HTERT RPE-1 (cell line): ENCODE data around the gene LAMA2.

ENCODE experiments used
- in situ Hi-C: fragments of 300-500 bp; cut with MboI; formaldehyde crosslinking; loops from 4 replicates; pipeline ENCODE4 v1.14.3; 2020; ENCODE audit warnings: low sequenced_read_pairs

LAMA2 gene

DNA sequence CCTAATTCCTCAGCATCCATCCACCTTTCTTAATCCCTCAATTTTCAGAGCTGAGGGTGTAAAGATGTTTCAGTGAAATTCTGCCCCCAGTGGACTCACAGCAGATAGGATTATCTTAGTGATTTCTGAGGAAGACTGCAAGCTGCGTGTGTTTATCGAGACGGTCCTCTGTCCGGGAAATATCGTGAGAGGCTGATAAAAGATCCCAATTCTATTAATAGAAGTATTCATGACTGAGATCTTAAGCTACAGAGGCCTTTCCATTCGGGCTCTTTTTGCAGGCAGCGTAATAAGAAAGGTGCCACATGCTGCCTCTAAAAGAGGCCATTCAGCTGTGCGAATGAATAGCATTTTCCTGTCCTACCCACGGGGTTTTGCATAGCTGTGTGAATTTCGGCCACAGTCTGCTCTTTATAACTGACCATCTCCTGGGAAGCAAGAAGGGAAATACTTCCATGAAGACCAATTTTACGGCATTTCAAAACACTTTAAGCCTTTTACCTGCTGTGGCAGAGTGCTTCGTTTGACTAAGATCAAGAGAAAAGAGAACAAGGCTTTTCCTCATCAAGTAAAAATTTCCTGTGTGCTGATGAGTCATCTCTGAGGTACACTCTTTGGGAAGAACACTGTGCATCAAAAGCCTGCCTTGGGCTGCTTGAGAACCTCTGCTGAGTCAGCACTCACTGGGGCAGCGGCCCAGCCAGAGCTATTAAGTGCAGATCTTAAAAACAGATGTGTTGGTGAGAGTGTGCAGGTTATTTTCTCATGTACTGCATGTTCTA is 618.2 kb downstream of the LAMA2 start:
- in situ Hi-C loops: no loop called here

GRCh38 chr6:129501740-129502660 is 619.1 kb downstream of the LAMA2 start:
- in situ Hi-C loops: no loop called here

- in situ Hi-C loops: no loop called here
Measured at GRCh38 chr6:129504456-129504855, 621.5 kb downstream of the LAMA2 start.

- in situ Hi-C loops: no loop called here
Measured at GRCh38 chr6:129507059-129507807, 624.3 kb downstream of the LAMA2 start.

- in situ Hi-C loops: no loop called here
Measured at GRCh38 chr6:129507846-129508245, 624.9 kb downstream of the LAMA2 start.

GRCh38 chr6:129508477-129509145 is 625.7 kb downstream of the LAMA2 start:
- in situ Hi-C loops: no loop called here

- in situ Hi-C loops: no loop called here
Measured at GRCh38 chr6:129510950-129511349, 628.0 kb downstream of the LAMA2 start.

DNA sequence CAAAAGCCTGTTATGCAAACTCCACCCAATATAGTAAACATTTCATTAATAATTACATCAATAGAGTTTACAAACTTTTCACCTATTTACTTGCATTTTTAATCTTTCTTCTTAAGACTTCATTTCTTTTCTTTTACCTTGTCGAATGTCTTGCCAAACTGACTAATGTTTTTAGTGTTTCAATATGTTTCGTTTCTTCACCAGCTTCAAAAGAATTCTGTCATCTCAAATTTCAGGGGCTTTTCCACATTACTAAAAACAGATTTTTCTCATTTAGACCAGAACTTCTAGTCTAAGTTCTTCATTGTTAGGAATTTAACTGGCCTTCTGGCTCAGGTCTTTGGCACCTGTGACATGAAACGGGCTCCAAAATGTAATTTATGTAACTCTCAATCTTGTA is 630.5 kb downstream of the LAMA2 start:
- in situ Hi-C loops: no loop called here

DNA sequence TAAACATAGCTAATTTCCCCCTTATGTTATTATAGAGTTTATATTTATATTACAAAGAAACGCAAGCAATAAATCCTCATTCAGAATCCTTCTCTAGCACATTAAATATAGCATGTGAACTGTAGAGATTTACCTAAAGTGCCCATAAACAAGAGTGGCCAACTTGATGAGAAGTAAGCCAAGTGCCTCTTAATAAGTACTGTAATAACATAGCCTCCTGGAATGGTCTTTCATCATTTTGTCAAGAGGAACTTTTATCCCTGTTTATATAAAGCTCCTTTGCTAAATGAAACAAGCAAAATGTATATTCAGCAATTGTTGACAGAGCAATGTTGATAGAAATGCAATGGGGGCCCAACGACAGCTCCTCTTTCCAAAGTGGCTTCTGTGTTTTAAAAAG is 632.1 kb downstream of the LAMA2 start:
- in situ Hi-C loops: no loop called here

DNA sequence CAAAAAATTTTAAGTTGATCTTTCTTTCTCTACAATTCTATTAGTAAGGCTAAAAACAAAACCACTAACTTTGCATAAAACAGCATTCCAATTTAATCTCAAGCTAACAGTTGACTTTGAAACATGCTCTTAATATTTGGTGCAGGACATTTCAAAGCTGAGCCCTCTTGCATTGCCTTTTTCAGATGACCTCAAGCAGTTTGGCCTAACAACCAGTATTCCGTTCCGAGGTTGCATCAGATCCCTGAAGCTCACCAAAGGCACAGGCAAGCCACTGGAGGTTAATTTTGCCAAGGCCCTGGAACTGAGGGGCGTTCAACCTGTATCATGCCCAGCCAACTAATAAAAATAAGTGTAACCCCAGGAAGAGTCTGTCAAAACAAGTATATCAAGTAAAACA is 633.1 kb downstream of the LAMA2 start:
- in situ Hi-C loops: no loop called here

GRCh38 chr6:129516787-129517186 is 633.8 kb downstream of the LAMA2 start:
- in situ Hi-C loops: no loop called here

GRCh38 chr6:129517288-129517687 is 634.4 kb downstream of the LAMA2 start:
- in situ Hi-C loops: no loop called here

- in situ Hi-C loops: no loop called here
Measured at GRCh38 chr6:129519750-129520149, 636.8 kb downstream of the LAMA2 start.

DNA sequence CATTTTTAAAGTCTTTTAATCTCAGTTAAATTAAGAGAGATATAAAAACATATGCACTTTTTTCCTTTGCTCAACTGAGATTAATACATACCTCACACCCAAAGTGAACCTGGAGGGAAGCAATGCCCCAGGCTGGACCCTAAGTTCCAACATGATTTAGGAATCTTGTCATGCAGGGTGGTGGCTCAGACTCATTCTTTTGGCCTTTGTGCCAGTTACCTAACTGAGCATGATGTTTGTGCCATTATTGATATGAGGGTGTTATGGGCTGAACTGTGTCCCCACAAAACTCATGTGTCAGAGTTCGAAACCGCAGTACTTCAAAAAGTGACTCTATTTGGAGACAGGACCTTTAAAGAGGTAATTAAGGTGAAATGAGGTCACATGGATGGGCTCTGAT is 639.0 kb downstream of the LAMA2 start:
- in situ Hi-C loops: no loop called here

GRCh38 chr6:129523816-129524215 is 640.9 kb downstream of the LAMA2 start:
- in situ Hi-C loops: no loop called here

- in situ Hi-C loops: no loop called here
Measured at GRCh38 chr6:129525055-129525454, 642.1 kb downstream of the LAMA2 start.

- in situ Hi-C loops: no loop called here
Measured at GRCh38 chr6:129534926-129535325, 652.0 kb downstream of the LAMA2 start.

DNA sequence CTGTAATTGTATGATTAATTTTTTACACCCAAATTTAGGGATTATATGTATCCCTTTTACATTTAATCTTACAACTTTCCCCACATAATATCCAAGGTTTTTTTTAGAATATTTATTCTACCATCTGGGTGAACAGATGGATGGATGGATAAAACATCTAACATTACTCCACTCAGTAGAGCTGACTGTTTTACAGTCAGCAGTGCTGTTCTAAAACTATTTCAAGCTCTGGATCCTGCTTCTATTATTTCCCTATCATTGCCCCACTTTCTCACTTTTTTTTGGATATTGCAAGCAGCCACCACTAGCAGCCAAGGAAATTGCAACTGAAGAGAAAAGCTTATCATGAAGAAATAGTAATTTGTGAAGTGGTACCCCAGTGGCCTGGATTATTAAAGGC is 653.3 kb downstream of the LAMA2 start:
- in situ Hi-C loops: no loop called here

- in situ Hi-C loops: no loop called here
Measured at GRCh38 chr6:129539032-129539431, 656.1 kb downstream of the LAMA2 start.

DNA sequence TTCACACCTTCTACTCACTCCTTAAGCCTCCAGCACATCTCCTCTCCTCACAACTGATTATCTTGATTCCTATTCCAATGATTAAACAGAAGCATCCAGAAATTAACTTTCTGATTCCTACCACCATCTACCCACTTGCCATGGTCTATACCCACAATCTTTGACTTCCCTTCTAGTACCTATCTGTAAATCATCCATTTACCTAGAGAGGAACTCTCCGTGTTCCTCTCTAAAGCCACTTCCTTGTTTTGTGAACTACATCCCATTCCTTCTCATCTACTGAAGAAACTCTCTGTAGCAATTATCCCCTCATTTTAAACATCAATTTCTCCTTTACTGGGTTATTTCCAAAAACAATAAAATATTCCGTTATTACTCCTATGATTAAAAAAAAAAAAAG is 659.8 kb downstream of the LAMA2 start:
- in situ Hi-C loops: no loop called here

DNA sequence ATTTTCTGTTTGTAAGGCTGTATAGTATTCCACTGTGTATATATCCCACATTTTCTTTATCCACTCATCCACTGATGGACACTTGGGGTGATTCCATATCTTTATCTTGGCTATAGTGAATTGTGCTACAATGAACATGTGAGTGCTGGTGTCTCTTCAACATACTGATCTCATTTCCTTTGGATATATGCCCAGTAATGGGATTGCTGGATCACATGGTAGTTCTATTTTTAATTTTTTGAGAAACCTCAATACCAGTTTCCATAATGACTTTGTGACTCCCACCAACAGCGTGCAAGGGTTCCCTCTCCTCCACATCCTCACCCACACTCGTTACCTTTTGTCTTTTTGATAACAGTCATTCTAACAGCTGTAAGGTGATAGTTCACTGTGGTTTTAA is 661.0 kb downstream of the LAMA2 start:
- in situ Hi-C loops: no loop called here
